ENCODE results near the gene PPP2R1B.
"Not testable (repeated sequence)": the region's sequence is repeated elsewhere in the genome, so short reads cannot be mapped to it uniquely, and the experiment has no call there.

The PPP2R1B gene

DNA sequence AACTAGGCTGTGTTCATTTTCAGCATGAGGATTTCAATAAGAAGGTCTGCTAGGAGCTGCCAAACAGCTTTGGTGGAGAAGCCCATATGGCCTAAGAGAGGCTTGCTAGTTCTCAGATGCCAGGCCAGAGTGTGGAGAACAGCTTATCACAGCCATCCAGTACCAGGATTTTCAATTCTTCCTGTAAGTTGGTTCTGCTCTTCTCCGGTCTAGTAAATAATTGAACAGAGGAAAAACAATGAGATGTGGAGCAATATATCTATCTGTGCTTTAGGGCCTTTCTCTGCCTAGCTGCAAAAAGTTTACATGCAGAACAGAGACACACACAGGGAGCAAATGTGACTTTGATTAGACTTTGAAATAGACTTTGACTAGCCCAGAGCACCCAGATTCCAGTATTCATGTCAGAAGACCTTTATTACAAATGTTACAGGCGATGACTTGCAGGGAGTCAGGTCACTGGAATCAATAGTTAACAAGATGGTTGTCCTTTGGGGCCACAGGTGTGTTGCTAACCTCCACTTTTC, 19.8 kb upstream of the PPP2R1B start:
- in situ Hi-C loops (cut with MboI; ENCODE audit: low sequenced_read_pairs, unreplicated experiment), result loop anchor here (5.0 kb wide), 1 partner anchor 189 kb away; no protein-coding TSS in a partner anchor
- TF ChIP-seq, protein P1, sequence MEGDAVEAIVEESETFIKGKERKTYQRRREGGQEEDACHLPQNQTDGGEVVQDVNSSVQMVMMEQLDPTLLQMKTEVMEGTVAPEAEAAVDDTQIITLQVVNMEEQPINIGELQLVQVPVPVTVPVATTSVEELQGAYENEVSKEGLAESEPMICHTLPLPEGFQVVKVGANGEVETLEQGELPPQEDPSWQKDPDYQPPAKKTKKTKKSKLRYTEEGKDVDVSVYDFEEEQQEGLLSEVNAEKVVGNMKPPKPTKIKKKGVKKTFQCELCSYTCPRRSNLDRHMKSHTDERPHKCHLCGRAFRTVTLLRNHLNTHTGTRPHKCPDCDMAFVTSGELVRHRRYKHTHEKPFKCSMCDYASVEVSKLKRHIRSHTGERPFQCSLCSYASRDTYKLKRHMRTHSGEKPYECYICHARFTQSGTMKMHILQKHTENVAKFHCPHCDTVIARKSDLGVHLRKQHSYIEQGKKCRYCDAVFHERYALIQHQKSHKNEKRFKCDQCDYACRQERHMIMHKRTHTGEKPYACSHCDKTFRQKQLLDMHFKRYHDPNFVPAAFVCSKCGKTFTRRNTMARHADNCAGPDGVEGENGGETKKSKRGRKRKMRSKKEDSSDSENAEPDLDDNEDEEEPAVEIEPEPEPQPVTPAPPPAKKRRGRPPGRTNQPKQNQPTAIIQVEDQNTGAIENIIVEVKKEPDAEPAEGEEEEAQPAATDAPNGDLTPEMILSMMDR (IDR thresholded peaks at IDR 0.05; ENCODE audit: borderline replicate concordance, control extremely low read depth, extremely low read depth, insufficient read depth, missing control alignments), result no peak
- no peak for DNase-seq (ENCODE audit: low spot score)

DNA sequence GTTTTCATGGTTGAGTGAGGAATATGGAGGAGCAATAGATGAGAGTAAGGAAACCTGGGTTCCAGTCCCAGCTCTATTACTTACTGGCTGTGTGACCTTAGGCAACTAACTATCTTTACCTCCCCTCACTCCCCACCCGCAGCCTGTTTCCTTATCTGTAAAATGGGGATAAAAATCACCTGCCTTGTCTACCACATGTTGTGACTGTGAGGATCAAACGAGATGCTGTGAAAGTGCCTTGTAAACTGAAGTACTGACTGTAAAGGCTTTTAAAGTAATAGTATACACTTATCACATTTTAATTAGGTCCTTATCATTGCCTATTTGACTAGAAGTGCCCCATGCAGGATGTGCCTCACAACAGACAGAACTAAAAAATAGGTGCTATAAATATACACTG, 18.9 kb upstream of the PPP2R1B start:
- in situ Hi-C loops (cut with MboI; ENCODE audit: low sequenced_read_pairs, unreplicated experiment), result loop anchor here (5.0 kb wide), 1 partner anchor 188 kb away; no protein-coding TSS in a partner anchor
- TF ChIP-seq, protein P1 (IDR thresholded peaks at IDR 0.05; ENCODE audit: borderline replicate concordance, control extremely low read depth, extremely low read depth, insufficient read depth, missing control alignments), result no peak
- no peak for DNase-seq (ENCODE audit: low spot score)

GRCh38 chr11:111784311-111784710, 18.1 kb upstream of the PPP2R1B start:
- DNase-seq (ENCODE audit: low spot score); in situ Hi-C loops (cut with MboI; ENCODE audit: low sequenced_read_pairs, unreplicated experiment): not testable (repeated sequence)

DNA sequence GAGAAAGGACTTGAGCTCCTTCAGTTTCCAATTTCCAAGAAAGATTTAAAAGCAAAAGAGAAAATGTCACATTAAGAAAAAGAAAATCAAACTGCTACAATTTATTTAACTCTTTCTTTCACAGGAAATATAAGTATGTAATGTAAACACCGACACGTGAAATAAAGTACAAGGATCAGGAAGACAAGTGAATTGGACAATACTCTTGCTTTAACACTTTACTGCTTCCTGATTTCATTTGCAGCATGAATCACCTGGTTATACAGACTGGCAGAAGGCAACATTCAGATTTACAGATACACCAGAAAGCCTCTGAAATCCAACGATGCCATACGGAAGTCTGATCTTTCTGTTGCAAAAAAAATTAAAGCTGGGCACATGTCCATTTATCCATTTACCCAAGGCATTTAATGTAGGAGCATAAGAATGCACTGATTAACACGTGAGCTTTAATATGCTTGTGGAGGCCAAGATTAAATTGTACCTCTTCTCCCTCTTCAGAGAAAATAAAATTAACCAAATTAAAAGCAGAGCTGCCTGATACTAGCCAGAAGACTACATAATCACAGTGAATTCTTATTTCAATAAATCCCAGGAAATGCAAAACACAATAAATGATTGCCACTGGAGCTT, 16.0 kb upstream of the PPP2R1B start:
- in situ Hi-C loops (cut with MboI; ENCODE audit: low sequenced_read_pairs, unreplicated experiment), result no loop called here
- TF ChIP-seq, protein P1 (IDR thresholded peaks at IDR 0.05; ENCODE audit: borderline replicate concordance, control extremely low read depth, extremely low read depth, insufficient read depth, missing control alignments), result no peak
- no peak for DNase-seq (ENCODE audit: low spot score)

DNA sequence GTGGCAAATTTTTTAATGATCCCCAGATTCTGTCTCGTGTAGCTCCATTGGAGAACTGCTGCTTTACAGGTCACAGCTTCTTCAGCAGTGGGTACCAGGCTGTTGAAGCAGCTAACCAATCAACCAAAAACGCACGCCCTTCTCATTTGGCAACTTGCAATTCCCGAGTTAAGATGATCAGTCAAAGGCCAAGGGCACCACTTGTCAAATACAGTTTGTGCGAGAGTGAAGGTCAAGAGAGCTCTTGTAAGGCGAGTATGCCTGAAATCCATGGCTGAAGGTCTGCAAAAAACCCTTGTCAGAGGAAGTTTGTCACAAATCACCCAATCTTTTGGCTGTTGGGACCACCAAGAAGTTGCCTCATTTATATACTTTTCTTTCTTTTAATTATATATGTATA, 12.9 kb upstream of the PPP2R1B start:
- TF ChIP-seq, protein P1 (IDR thresholded peaks at IDR 0.05; ENCODE audit: borderline replicate concordance, control extremely low read depth, extremely low read depth, insufficient read depth, missing control alignments), result no peak
- DNase-seq (ENCODE audit: low spot score), result no peak
- in situ Hi-C loops (cut with MboI; ENCODE audit: low sequenced_read_pairs, unreplicated experiment), result no loop called here

GRCh38 chr11:111778047-111778558, 11.9 kb upstream of the PPP2R1B start:
- TF ChIP-seq, protein P1 (IDR thresholded peaks at IDR 0.05; ENCODE audit: borderline replicate concordance, control extremely low read depth, extremely low read depth, insufficient read depth, missing control alignments), result no peak
- no peak for DNase-seq (ENCODE audit: low spot score)
- in situ Hi-C loops (cut with MboI; ENCODE audit: low sequenced_read_pairs, unreplicated experiment), result no loop called here
